CD4-positive, alpha-beta T cell (primary cell): ENCODE results near the gene TLCD1. TPM values are rescaled to one million over a fixed set of nuclear protein-coding genes. Genes with fewer than 3 reads are reported as not detected.

Source experiments
- ATAC-seq: fragments of 200-7000 bp; cut with Tn5 transposase; one replicate; pipeline ENCODE4 v1.10.0; 2022; ENCODE audit warnings: mild to moderate bottlenecking; ENCODE audit not compliant: poor library complexity
- CTCF ChIA-PET: fragments of 350-600 bp; sonication (Branson Sonifier 250); formaldehyde crosslinking; loops from one replicate; lab custom pipeline; 2021; ENCODE audit warnings: antibody characterized with exemption, inconsistent platforms; lab: Charles Lee
- POLR2A ChIA-PET: fragments of 350-600 bp; sonication (Branson Sonifier 250); formaldehyde crosslinking; loops from one replicate; lab custom pipeline; 2021; ENCODE audit warnings: antibody characterized with exemption, inconsistent platforms; lab: Charles Lee
- DNase-seq, 14 experiments: peaks; one replicate each; pipeline ENCODE4 v3.0.0-alpha.2; 2013 to 2020; ENCODE audit warnings: mixed read lengths in 2 of 14
- H3K27ac ChIP-seq, 2 donors: one replicate each; pipeline versions ENCODE4 v1.5.1 to v1.7.0; 2013; ENCODE audit warnings: low read length in 2 of 2, low read depth in 1 of 2, mild to moderate bottlenecking in 1 of 2
- H3K27me3 ChIP-seq, 2 experiments: 1 replicate in 1 of 2; 2 replicates in 1 of 2; pipeline versions ENCODE4 v1.6.1 to v1.7.0; 2013; ENCODE audit warnings: low read length in 2 of 2, control low read depth in 1 of 2, mild to moderate bottlenecking in 1 of 2, moderate library complexity in 1 of 2; ENCODE audit not compliant: insufficient read depth in 2 of 2, control insufficient read depth in 1 of 2
- H3K36me3 ChIP-seq: one replicate; pipeline ENCODE4 v1.6.1; 2013; ENCODE audit warnings: low read length, control low read depth; ENCODE audit not compliant: insufficient read depth
- H3K4me1 ChIP-seq: one replicate; pipeline ENCODE4 v1.6.1; 2013; ENCODE audit warnings: low read length, control low read depth; ENCODE audit not compliant: insufficient read depth
- H3K4me3 ChIP-seq: one replicate; pipeline ENCODE4 v1.5.1; 2013; ENCODE audit warnings: mild to moderate bottlenecking, low read length, moderate library complexity
- H3K9me3 ChIP-seq, 2 experiments: 1 replicate in 1 of 2; 2 replicates in 1 of 2; pipeline versions ENCODE4 v1.6.1 to v1.7.0; 2013; ENCODE audit warnings: low read length in 2 of 2, mild to moderate bottlenecking in 2 of 2, control low read depth in 1 of 2, moderate library complexity in 1 of 2; ENCODE audit not compliant: control insufficient read depth in 1 of 2, insufficient read depth in 1 of 2
- H3K27ac Mint-ChIP-seq: one replicate; pipeline ENCODE4 v1.8.0; 2020; ENCODE audit warnings: mixed read lengths
- H3K27me3 Mint-ChIP-seq: one replicate; pipeline ENCODE4 v1.8.0; 2021; ENCODE audit warnings: mixed read lengths
- H3K36me3 Mint-ChIP-seq: one replicate; pipeline ENCODE4 v1.8.0; 2021; ENCODE audit warnings: low read depth, mixed read lengths
- H3K4me1 Mint-ChIP-seq: one replicate; pipeline ENCODE4 v1.8.0; 2021; ENCODE audit warnings: low read depth, mixed read lengths
- H3K4me3 Mint-ChIP-seq: one replicate; pipeline ENCODE4 v1.8.0; 2020; ENCODE audit warnings: mild to moderate bottlenecking, mixed read lengths
- H3K9me3 Mint-ChIP-seq: one replicate; pipeline ENCODE4 v1.8.0; 2020; ENCODE audit warnings: mixed read lengths
- intact Hi-C, 2 experiments: fragments of 100-400 bp; cut with DNase I in 1 of 2; cut with micrococcal nuclease in 1 of 2; formaldehyde crosslinking; loops; one replicate each; pipeline versions ENCODE4 v1.15.1 to v1.9.0; 2023 to 2025; cut with DNase I, micrococcal nuclease
- total RNA-seq, 174 experiments: library from RNA in 2 of 174; stranded (reverse) in 2 of 174; gene quantifications; one replicate each; pipeline ENCODE4 v1.2.3 and lab custom pipeline; 2021 to 2026
- TF ChIP-seq, protein P1 (sequence below): fragments of 200-600 bp; IDR thresholded peaks from one replicate; pipeline ENCODE4 v1.8.0; 2022; ENCODE audit warnings: antibody characterized with exemption, mild to moderate bottlenecking

The TLCD1 gene
- total RNA-seq, 2 experiments from 2014 or later, result 0.39 to 0.60 TPM

- no peak for ATAC-seq
- no peaks in the 10 kb centered on the region for H3K9me3 Mint-ChIP-seq
- H3K36me3 Mint-ChIP-seq, result peaks cover 22% of the 10 kb centered on the region
- CTCF ChIA-PET, result interaction anchor here (1.4 to 12.6 kb wide), 2 partner anchors 16 to 20 kb away, joined by 4 to 373 read pairs; partner anchors contain the start of genes NEK8 and TLCD1
- peak overlapping the region; percentile 45 for H3K4me3 Mint-ChIP-seq
- POLR2A ChIA-PET, result interaction anchor here (2.3 to 13.8 kb wide), 2 partner anchors 19 to 27 kb away, joined by 7 to 268 read pairs; partner anchors contain the start of genes NEK8, RPL23A and TLCD1
- peak overlapping the region in 1 of 2 donors; percentile 17 for H3K27ac ChIP-seq
- no peaks in the 10 kb centered on the region for H3K27me3 ChIP-seq
- no peaks in the 10 kb centered on the region for H3K27me3 Mint-ChIP-seq
- no peak overlapping the region for H3K4me3 ChIP-seq
- no peaks in the 10 kb centered on the region for H3K9me3 ChIP-seq
- intact Hi-C loops, result loop anchor here in 1 of 2 experiments (10.0 kb wide), 1 partner anchor 838 kb away; the partner anchor contains the start of gene GIT1
- peaks cover 30% of the 10 kb centered on the region for H3K36me3 ChIP-seq
- TF ChIP-seq, protein P1, sequence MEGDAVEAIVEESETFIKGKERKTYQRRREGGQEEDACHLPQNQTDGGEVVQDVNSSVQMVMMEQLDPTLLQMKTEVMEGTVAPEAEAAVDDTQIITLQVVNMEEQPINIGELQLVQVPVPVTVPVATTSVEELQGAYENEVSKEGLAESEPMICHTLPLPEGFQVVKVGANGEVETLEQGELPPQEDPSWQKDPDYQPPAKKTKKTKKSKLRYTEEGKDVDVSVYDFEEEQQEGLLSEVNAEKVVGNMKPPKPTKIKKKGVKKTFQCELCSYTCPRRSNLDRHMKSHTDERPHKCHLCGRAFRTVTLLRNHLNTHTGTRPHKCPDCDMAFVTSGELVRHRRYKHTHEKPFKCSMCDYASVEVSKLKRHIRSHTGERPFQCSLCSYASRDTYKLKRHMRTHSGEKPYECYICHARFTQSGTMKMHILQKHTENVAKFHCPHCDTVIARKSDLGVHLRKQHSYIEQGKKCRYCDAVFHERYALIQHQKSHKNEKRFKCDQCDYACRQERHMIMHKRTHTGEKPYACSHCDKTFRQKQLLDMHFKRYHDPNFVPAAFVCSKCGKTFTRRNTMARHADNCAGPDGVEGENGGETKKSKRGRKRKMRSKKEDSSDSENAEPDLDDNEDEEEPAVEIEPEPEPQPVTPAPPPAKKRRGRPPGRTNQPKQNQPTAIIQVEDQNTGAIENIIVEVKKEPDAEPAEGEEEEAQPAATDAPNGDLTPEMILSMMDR, result no peak
- H3K4me1 Mint-ChIP-seq, result peaks cover 30% of the 10 kb centered on the region
- H3K4me1 ChIP-seq, result peaks cover 49% of the 10 kb centered on the region
- H3K27ac Mint-ChIP-seq, result peak overlapping the region; percentile 88
- DNase-seq, result no peak
Observed at GRCh38 chr17:28747051-28747691, 21.1 kb upstream of the TLCD1 start.

GRCh38 chr17:28746611-28747050 is 20.6 kb upstream of the TLCD1 start:
- Mint-ChIP-seq H3K27me3 (no peaks in the 10 kb centered on the region), H3K36me3 (peaks cover 22% of the 10 kb centered on the region), H3K9me3 (no peaks in the 10 kb centered on the region), H3K27ac (peak overlapping the region; percentile 88), H3K4me3 (peak overlapping the region; percentile 90), H3K4me1 (peaks cover 30% of the 10 kb centered on the region)
- no peak for ATAC-seq
- peak overlapping the region in 1 of 2 donors; percentile 17 for H3K27ac ChIP-seq
- CTCF ChIA-PET, result interaction anchor here (1.4 to 12.6 kb wide), 2 partner anchors 17 to 19 kb away, joined by 4 to 373 read pairs; partner anchors contain the start of genes NEK8 and TLCD1
- TF ChIP-seq, protein P1, result no peak
- no peak overlapping the region for H3K4me3 ChIP-seq
- peaks cover 52% of the 10 kb centered on the region for H3K4me1 ChIP-seq
- H3K9me3 ChIP-seq, result no peaks in the 10 kb centered on the region
- DNase-seq, result no peak
- POLR2A ChIA-PET, result interaction anchor here (1.0 to 13.8 kb wide), 3 partner anchors 19 to 31 kb away, joined by 3 to 268 read pairs (median 7); partner anchors contain the start of genes NEK8, RPL23A and TLCD1
- H3K27me3 ChIP-seq, result no peaks in the 10 kb centered on the region
- intact Hi-C loops, result loop anchor here in 1 of 2 experiments (10.0 kb wide), 1 partner anchor 838 kb away; the partner anchor contains the start of gene GIT1
- peaks cover 30% of the 10 kb centered on the region for H3K36me3 ChIP-seq

GRCh38 chr17:28745786-28746411 is 19.9 kb upstream of the TLCD1 start:
- H3K4me1 ChIP-seq, result peaks cover 59% of the 10 kb centered on the region
- no peaks in the 10 kb centered on the region for H3K9me3 Mint-ChIP-seq
- no peaks in the 10 kb centered on the region for H3K27me3 Mint-ChIP-seq

More at GRCh38 chr17:28745786-28746411, 19.9 kb upstream of the TLCD1 start:
- intact Hi-C loops, result loop anchor here in 1 of 2 experiments (10.0 kb wide), 1 partner anchor 839 kb away; the partner anchor contains the start of gene GIT1
- Mint-ChIP-seq H3K36me3 (peaks cover 22% of the 10 kb centered on the region), H3K4me3 (peak overlapping the region; percentile 90), H3K27ac (peak overlapping the region; percentile 88), H3K4me1 (peaks cover 30% of the 10 kb centered on the region)
- Histone ChIP-seq H3K27me3 (no peaks in the 10 kb centered on the region), H3K9me3 (no peaks in the 10 kb centered on the region), H3K36me3 (peaks cover 30% of the 10 kb centered on the region), H3K27ac (peak overlapping the region; percentile 35 to 41), H3K4me3 (peak overlapping the region; percentile 76)
- POLR2A ChIA-PET, result interaction anchor here (1.0 to 13.8 kb wide), 10 partner anchors 18 to 206 kb away, joined by 3 to 268 read pairs (median 7); partner anchors contain the start of genes DHRS13, FLOT2, NEK8 and PHF12
- DNase-seq (no peak), ATAC-seq (no peak)
- CTCF ChIA-PET, result interaction anchor here (1.4 to 12.6 kb wide), 2 partner anchors 18 to 19 kb away, joined by 4 to 373 read pairs; partner anchors contain the start of genes NEK8 and TLCD1
- TF ChIP-seq, protein P1, result no peak
